ENCODE measurements around the gene NTSR1. TPM values are rescaled to one million over a fixed set of nuclear protein-coding genes. Genes with fewer than 3 reads are reported as not detected.

The NTSR1 gene
- total RNA-seq, 1 experiment from 2014 or later = 15.9 TPM

- TF ChIP-seq CTCF (conservative IDR thresholded peaks at IDR 0.05; ENCODE audit: low read depth, low read length) (no peak), EZH2 (IDR thresholded peaks at IDR 0.05; ENCODE audit: borderline replicate concordance, low read depth, low read length, poor library complexity, severe bottlenecking) (no peak)
- Histone ChIP-seq H3K27me3 (replicated peaks; ENCODE audit: insufficient read depth, low read depth, low read length, poor library complexity) (no peaks in the 10 kb centered on the region), H3K27ac (ENCODE audit: low read depth, low read length, poor library complexity, severe bottlenecking) (no peak overlapping the region), H3K36me3 (ENCODE audit: insufficient read depth, low read length, poor library complexity, severe bottlenecking) (no peaks in the 10 kb centered on the region), H3K4me1 (ENCODE audit: insufficient read depth, low read length, poor library complexity, severe bottlenecking) (peaks cover 11% of the 10 kb centered on the region), H3K9me3 (ENCODE audit: low read depth, low read length, poor library complexity, severe bottlenecking) (no peaks in the 10 kb centered on the region), H3K4me3 (ENCODE audit: low read depth, low read length, poor library complexity, severe bottlenecking) (no peak overlapping the region)
- BruUV-seq (replicated peaks) = no TSS peak
- intact Hi-C loops (cut with micrococcal nuclease; ENCODE audit: unreplicated experiment) = no loop called here
- CTCF ChIA-PET = interaction anchor here (0.7 kb wide), 1 partner anchor 125 kb away, joined by 3 read pairs; no protein-coding TSS in a partner anchor
- POLR2A ChIA-PET (ENCODE audit: low non-redundant PET) = interaction anchor here (0.7 kb wide), 1 partner anchor 10 kb away, joined by 9 read pairs; no protein-coding TSS in a partner anchor
- DNase-seq (ENCODE audit: low spot score) = no peak
Measured at GRCh38 chr20:62749851-62750445, 41.3 kb downstream of the NTSR1 start.

- no TSS peak for BruUV-seq (replicated peaks)
- no peak for DNase-seq (ENCODE audit: low spot score)
- Histone ChIP-seq H3K4me3 (ENCODE audit: low read depth, low read length, poor library complexity, severe bottlenecking) (no peak overlapping the region), H3K36me3 (ENCODE audit: insufficient read depth, low read length, poor library complexity, severe bottlenecking) (no peaks in the 10 kb centered on the region), H3K27me3 (replicated peaks; ENCODE audit: insufficient read depth, low read depth, low read length, poor library complexity) (no peaks in the 10 kb centered on the region), H3K4me1 (ENCODE audit: insufficient read depth, low read length, poor library complexity, severe bottlenecking) (peaks cover 11% of the 10 kb centered on the region), H3K9me3 (ENCODE audit: low read depth, low read length, poor library complexity, severe bottlenecking) (no peaks in the 10 kb centered on the region), H3K27ac (ENCODE audit: low read depth, low read length, poor library complexity, severe bottlenecking) (no peak overlapping the region)
- intact Hi-C loops (cut with micrococcal nuclease; ENCODE audit: unreplicated experiment) = no loop called here
- ChIA-PET POLR2A (ENCODE audit: low non-redundant PET) (no interaction called here), CTCF (interaction anchor here (0.7 kb wide), 1 partner anchor 11 kb away, joined by 3 read pairs; no protein-coding TSS in a partner anchor)
- TF ChIP-seq EZH2 (IDR thresholded peaks at IDR 0.05; ENCODE audit: borderline replicate concordance, low read depth, low read length, poor library complexity, severe bottlenecking) = no peak
- TF ChIP-seq CTCF (conservative IDR thresholded peaks at IDR 0.05; ENCODE audit: low read depth, low read length) = no peak
Measured at GRCh38 chr20:62751551-62752150, 43.0 kb downstream of the NTSR1 start.

DNA sequence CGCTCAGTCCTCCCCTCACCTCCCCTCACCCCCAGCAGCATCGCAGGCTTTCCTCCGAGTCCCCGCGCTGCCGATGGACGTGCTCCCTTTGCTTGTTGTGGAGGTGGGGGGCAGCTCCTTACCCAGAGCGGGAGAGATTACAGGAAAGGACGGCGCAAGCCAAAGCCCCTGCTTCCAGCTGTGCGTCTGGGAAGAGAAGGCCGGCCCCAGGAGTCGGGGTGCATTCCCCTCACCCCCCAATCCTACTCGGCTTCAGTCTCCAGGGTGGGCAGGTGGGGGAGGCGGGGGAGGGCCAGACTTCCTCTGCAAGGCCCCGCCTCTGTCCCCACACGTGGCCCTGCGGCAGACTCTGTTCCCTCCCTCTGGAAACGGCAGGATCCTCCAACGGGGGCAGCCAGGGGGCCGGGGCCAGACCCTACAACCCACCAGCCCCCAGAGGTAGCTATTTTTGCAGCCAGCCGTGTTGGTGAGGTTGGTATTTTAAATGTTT lies 43.6 kb downstream of the NTSR1 start:
- ChIA-PET POLR2A (ENCODE audit: low non-redundant PET) (no interaction called here), CTCF (no interaction called here)
- intact Hi-C loops (cut with micrococcal nuclease; ENCODE audit: unreplicated experiment) = no loop called here
- Histone ChIP-seq H3K27ac (ENCODE audit: low read depth, low read length, poor library complexity, severe bottlenecking) (peak overlapping the region; percentile 42), H3K4me1 (ENCODE audit: insufficient read depth, low read length, poor library complexity, severe bottlenecking) (peaks cover 11% of the 10 kb centered on the region), H3K36me3 (ENCODE audit: insufficient read depth, low read length, poor library complexity, severe bottlenecking) (no peaks in the 10 kb centered on the region), H3K4me3 (ENCODE audit: low read depth, low read length, poor library complexity, severe bottlenecking) (no peak overlapping the region), H3K27me3 (replicated peaks; ENCODE audit: insufficient read depth, low read depth, low read length, poor library complexity) (no peaks in the 10 kb centered on the region), H3K9me3 (ENCODE audit: low read depth, low read length, poor library complexity, severe bottlenecking) (no peaks in the 10 kb centered on the region)
- BruUV-seq (replicated peaks) = no TSS peak
- TF ChIP-seq CTCF (conservative IDR thresholded peaks at IDR 0.05; ENCODE audit: low read depth, low read length) (no peak), EZH2 (IDR thresholded peaks at IDR 0.05; ENCODE audit: borderline replicate concordance, low read depth, low read length, poor library complexity, severe bottlenecking) (no peak)
- no peak for DNase-seq (ENCODE audit: low spot score)
